HG03460 (cell line): ENCODE measurements around the gene SUMF2.
"Not testable (repeated sequence)": the region's sequence is repeated elsewhere in the genome, so short reads cannot be mapped to it uniquely, and the experiment has no call there.

Experiments
- ATAC-seq: cut with Tn5 transposase; IDR thresholded peaks from one replicate; pipeline ENCODE4 v1.9.1; 2021; ENCODE audit not compliant: unreplicated experiment

The SUMF2 gene

DNA sequence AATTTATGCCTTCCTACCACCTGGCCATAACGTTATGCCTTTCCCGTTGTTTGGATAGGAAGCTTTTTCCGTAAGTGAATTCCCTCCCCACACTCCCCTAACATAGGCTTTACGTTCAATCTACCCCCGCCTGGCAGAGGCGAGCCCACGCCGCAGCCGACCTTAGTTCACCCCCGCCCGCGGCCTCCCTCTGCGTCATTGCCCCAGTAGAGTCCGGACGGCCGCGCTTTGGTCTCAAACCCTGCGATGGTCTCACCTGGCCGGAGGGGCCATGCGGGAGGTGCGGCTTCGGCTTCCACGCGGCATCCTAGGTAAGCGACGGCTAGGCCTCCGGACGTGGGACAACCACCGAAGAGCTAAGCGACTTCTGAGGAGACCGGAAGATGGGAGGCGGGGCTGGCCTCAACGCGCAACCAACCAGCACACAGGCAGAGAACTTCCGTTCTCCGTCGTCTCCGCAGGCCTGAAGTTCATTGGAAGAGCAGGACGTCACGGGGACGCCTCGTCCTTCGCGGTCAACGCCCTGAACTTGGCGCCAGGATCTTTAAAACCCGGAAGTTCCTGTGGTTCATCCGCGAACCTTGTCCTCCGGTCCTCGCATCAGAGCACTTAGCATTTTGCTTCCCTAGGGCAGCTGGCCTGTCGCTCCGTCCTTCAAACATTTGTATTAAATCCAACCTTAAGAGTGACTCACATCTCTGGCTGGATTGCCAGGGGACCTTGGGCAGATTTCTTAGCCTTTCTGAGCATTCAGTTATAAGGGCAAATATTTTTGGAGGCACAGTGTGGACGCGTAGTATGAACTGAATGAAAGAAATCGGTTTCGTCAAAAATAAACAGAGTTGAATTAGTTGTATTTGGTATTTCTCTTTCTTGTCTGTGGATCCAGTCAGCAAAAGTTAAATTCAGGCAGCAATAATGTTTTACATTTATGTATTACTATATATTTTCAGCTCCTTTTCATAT is 42.3 kb downstream of the SUMF2 start, which contains the start of gene CHCHD2:
TSS of gene CHCHD2 (minus strand) at position 369 of the 966 bp plus-strand sequence. CDS start at position 306, 63 bp downstream.
- ATAC-seq: peak; percentile 99

DNA sequence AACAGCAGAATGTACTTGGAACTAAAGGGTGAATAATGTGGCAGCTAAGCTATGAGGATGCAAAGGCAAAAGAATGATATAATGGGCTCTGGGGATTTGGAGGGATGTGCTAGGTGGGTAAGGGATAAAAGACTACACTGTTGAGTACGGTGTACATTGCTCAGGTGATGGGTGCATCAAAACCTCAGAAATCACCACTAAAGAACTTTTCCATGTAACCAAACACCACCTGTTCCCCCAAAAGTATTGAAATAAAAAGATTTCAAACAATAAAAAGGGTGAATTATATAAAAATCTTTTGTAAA is 43.8 kb downstream of the SUMF2 start:
- no peak for ATAC-seq

DNA sequence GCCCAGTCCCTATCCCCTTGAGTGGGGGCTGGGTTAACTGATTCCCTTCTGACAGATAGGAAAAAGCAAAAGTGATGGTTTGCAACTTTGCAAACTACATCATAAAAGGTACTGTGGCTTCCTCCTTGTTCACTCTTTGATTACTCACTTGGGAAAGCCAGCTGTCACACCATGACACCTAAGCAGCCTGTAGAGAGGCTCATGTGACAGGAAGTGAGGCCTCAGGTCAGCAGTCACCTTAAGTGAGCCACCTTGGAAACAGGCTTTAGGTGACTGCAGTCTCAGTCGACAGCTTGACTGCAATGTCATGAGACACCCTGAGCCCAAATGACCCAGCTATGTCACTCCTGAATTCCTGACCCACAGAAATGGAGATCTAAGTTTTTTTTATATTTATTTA is 46.5 kb downstream of the SUMF2 start:
- no peak for ATAC-seq

DNA sequence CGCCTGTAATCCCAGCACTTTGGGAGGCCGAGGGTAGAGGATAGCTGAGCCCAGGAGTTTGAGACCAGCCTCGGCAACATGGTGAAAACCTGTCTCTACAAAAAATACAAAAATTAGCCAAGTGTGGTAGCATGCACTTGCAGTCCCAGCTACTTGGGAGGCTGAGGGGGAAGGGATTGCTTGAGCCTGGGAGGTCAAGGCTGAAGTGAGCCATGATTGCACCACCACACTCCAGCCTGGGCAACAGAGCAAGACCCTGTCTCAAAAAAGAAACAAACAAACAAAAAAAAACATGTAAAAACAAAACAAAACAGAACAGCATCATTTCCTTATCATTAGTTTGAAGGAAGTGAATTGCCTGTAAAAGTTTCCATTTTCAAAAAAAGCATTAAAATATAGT is 48.2 kb downstream of the SUMF2 start:
- ATAC-seq: not testable (repeated sequence)

DNA sequence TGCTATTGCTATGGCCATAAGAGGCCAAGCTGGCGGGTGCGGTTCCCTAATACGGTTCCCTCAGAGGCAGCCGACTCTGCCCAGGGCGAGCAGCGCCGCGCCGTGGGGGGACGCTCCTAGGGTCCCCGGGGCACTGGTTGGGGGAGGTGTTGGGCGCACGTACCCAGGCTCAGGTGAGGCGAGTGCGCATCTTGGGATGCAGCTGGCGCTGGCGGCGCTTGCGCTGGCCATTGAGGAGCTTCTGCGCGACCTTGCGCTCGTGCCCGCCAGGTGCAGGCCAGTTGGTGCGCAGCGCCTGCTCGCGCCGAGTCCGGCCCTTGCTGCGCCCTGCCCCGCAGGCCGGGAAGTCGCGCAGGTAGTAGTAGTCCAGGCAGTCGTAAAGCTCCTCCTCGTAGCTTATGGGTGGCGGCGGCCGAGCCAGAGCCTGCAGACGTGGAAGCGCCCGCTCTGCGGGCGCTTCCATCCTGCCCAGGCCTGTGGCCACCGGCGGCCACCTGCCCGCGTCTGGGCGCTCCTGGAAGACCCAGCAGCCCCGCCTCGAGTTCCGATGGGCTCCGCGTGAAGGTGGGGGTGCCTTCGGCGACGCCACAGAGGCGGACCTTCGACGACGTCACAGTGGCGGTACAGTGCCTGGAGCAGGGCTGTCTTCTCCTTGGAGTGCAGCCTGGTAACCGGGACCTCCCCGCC is 51.9 kb downstream of the SUMF2 start, which contains the start of gene NUPR2:
TSS of gene NUPR2 (minus strand) at position 566 of the 687 bp plus-strand sequence. CDS start at position 463, 103 bp downstream.
- ATAC-seq: no peak

DNA sequence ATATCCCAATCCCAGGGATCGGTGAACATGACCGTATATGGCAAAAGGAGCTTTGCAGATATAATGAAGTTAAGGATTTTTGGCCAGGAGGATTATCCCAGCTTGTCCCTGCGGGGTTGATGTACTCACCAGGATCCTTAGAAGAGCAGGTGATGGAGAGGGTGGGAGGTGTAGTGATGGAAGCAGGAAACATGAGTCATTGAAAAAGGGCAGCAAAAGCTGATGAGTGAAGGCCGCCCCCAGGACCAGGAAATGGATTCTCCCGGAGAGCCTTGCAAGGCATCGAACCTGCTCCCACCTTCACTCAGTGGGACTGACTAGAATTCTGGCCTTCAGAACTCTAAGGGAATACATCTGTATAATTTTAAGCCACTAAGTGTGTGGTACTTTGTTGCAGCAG is 57.4 kb downstream of the SUMF2 start:
- no peak for ATAC-seq

DNA sequence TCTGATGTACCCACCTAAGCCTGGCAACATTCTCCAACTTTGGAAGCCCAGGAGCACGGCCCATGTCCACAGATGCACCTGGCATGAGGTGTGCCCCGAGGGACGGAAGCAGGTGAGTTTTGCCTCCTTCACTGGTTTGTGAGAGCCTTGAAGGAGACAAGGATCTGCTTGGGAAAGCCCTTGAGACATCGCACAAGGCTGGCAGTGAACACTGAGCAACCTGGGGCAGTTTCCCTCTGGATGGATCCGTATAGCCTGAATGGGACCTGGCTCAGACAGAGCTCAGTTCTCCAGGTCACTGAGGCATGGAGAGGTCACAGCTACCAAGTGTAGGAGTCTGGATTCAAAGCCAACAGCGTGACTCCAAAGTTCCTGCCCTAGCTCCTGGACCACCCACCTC is 60.9 kb downstream of the SUMF2 start:
- ATAC-seq: no peak

DNA sequence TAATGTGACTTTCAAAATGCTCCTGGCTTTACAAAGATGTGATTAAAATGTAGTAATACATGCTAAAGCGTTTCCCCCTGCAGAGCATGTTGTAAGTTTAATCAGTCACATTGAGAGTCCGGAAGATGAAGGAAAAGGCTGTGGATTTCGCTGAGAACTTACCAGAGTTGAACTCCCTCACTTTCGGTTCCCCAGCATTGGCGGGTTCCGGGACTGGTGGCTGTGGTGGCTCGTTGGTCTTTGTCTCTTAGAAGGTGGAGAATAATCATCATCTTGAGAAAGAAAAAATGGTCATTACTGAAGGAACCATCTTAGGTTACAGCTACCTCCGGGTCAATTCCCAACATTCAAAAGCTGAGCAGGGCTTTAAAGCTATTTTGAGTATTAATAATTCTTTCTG is 61.7 kb downstream of the SUMF2 start:
- ATAC-seq: no peak

DNA sequence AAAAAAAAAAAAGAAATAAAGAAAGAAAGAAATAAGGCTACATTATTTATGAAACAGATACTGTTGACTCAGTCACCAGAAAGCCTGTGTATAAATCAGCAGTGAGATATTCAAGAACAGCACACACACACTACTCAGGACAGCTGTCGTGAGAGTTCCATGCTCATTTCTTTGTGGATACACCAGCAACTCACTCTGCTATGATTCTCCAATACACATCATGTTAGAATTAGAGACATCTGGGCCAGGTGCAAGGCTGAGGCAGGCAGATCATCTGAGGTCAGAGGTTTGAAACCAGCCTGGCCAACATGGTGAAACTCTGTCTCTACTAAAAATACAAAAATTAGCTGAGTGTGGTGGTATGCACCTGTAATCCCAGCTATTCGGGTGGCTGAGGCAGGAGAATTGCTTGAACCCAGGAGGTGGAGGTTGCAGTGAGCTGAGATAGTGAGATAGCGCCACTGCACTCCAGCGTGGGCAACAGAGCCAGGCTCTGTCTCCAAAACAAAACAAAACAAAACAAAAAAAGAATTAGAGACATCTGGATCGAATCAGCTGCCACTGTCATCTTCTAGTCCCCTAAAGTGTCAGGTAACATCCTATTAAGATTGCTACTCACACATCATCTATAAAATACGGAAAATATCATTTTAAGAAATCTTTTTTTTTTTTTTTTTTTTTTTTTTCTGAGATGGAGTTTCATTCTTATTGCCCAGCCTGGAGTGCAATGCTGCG is 63.3 kb downstream of the SUMF2 start:
- ATAC-seq: no peak
